NCI-H2081 treated with DMSO at 0.1 percent for 48 hours (cell line): ENCODE measurements around the gene DYRK4.

Experiments
- DNase-seq: peaks from one replicate; lab custom pipeline; 2025; lab: John Stamatoyannopoulos, UW

The DYRK4 gene

DNA sequence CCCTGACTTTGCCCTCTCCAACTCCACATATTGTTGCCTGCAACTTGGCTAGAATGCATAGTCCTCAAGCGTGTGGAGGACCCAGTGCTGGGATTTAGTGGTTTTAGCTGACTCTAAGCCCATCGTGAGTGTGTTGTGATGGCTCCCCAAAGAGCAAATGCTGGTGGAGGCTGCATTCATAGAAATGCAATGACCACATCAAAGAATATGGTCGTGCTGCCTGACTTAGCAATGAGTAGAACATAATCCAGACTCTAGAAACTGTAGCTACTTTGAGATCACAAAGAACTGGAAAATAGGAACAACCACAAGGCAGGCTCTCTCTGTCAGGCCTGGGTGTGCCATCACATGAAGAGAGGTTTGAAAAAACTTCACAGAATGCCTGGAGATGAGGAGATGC lies 1.3 kb downstream of the DYRK4 start:
- DNase-seq = no peak

DNA sequence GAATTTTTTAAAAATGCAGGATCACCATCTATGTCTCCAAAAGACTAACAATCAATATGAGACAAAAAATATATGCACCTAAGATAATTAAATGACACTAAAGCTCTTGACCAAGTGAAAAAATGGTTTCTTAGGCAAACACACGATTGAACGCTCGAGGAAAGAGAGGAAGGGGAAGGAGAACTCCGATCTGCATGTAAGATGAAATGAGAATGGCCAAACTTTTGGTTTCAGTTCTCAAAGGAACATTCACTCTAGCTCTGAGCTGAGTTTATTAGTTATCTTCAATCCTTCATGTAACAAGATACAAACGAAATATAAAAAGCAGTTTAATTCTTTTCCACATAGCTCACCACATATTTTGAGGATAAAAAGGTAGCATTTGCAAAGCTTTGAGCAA lies 2.8 kb downstream of the DYRK4 start:
- DNase-seq = no peak

DNA sequence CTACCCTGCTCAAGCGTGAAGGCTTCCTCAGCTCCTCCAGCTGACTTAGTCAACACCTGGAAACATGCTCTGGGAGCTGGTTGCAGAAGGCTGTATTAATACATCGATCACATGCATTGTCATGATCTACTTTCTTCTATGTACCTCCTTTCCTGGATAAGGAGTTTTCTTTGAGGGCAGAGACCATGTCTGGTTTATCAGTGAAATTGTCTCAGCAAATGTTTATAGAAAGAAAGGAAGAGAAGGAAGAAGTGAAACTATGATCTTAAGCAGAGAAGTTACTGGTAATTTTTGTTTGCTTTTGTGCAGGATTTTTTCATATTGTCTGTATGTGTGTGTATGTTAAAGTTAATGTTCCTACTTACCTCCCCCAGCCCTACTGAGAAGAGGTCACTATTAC lies 4.5 kb downstream of the DYRK4 start:
- no peak for DNase-seq

DNA sequence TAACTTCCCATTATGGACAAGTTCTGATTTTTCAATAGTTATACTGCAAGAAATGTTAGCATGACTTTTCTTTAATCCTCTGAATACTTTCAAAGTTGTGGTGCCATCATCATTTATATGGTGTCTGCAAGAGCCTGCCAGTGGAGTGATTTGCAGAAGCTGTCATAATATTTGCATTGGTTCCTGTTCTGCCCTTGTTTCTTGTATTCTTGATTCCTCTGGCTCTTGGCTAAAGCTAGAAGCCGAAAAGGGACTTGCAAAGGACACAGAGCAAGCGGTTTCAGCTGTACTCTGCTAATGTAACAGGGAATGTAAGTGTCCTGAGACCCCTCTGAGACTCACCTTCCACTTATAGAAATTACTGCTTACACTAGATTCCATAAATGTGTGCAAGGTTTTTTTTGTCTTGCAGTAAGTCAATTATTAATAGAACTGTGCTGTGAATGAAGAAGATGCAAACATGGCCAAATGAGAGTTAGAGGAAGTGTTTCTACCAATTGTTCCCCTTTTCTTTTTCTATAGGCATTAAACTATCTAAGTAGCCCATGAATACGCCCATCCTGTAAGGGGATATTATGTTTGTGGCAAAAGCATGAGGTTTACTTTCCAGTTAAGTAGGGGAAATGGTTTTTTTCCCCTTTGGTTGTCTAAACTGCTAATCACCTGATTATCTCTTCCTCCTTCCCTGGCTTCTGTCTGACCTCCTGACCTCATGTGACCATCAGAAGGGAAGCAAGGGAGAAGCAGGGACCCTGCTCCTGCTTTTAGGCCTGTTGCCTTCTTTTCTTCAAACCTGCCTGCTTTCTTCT lies 5.3 kb downstream of the DYRK4 start:
- DNase-seq = no peak

DNA sequence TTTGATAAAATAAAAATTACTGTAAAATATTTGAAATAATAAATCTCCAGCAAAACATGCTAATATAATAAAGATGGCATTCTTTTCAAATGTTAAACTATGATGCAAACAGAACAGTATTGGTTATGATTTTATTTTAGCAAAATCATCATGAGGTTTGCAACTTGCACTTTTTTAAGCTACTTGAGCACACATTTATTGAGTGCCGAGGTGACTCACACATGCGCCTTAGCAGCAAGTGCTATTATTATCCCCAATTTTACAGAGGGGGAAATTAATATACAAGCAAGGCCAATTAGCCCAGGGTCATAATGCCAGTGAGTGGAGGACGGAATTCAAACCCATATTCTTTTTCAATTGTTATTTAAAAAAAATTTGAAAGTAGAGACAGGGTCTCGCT lies 7.3 kb downstream of the DYRK4 start:
- DNase-seq = no peak

DNA sequence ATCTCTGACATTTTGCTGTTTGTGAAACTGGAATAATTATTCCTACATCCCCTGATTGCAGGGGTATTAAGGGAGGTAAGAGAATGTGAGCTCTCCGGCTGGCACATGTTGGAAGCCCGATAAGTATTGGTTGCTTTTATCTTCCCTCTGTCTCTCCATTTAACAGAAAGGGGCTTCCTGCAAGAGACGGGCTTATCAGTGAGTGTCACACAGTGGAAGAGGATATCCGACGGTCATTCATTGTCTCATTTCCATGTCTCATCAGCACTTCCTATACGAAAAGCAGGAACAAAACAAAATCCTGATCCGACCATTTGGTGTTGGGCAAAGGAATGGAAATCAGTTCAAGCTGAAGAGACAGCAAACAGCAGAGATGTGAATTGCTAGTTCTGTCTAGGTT lies 10.7 kb downstream of the DYRK4 start:
- no peak for DNase-seq

DNA sequence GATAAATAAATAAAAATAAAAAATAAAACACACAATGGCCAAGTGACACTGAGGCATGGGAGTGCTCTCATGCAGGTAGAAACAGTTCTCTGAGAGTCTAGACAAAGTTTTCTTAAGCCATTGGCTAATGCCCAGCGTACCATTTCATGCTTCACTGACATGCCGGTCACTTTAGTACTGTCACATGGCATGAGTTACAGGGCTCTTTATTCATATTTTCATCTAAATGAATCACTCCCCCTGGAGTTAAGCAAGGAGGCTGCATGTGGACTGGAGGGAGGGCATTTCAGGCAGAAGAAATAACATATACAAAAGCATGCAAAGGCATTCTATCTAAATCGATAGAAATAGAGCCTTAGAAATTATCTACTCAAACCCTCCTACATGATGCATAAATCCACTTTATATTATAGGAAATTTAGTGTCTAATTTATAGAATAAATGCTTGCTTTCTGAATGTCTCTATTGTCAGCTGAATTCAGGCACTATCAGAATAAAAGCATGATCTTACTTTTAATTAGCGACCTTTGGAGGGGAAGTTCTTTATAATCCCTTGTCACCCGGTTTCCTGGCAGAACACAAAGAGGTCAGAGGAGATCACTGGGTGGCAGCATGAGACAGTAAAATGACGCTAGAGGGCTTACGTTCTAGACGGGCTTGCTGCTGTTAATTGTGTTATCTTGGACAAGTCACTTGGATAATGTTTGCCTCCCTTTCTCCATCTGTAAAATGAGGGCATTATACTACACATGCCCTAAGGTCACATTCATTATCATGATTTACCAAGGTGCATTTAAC lies 17.5 kb downstream of the DYRK4 start:
- no peak for DNase-seq

DNA sequence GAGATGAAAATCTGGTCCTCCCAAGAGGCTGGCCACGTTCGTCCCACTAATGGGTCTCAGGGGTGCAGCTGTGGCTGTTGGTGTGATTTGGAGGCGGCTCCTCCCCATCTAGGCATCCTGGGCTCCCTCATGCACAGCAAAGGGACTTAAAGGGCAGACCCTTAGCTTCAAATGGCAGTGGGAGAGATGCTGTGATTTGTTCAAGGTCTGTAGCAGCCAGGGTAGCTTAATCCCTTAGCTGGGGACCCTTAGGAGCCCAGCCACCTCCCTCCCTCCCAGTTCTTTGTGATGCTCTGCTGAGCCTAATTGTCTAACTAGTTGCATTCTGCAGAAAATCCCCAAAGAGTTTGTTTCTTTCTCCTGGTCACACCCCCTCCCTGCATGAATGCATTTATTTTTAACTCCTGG lies 18.3 kb downstream of the DYRK4 start:
- no peak for DNase-seq

DNA sequence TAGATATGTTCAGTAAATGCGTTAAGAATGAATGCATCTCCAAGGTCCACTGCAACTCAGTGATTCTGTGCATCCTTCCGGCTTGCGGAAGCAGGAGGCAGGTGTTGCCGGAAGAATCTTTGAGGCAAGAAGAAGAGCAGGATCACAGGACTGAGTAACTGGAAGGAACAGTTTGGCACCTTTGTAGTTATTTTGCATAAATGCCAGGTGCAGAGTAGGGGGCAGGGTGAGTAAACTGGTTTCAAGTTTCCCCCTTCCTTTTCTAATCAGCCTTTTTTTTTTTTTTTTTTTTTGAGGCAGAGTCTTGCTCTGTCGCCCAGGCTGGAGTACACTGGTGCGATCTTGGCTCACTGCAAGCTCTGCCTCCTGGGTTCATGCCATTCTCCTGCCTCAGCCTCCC lies 22.3 kb downstream of the DYRK4 start:
- no peak for DNase-seq

DNA sequence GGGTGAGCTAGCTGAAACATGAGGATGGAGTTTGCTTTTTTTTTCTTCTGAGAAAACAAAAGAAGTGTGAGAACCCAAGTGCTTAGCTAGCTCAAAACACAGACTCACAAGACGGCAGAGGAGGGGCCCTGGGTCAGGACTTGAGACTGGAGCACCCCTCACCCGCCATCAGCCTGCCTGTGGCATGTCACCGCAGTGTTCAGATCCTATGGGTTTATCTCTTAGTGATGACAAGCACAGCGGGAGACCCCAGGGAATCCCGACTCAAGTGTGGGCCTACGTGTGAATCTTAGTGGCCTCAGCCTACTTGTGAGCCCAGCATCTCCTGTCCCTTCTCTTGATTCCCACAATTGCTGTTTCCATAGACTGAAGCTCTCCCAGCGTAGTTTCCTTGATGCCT lies 22.9 kb downstream of the DYRK4 start:
- DNase-seq = no peak

DNA sequence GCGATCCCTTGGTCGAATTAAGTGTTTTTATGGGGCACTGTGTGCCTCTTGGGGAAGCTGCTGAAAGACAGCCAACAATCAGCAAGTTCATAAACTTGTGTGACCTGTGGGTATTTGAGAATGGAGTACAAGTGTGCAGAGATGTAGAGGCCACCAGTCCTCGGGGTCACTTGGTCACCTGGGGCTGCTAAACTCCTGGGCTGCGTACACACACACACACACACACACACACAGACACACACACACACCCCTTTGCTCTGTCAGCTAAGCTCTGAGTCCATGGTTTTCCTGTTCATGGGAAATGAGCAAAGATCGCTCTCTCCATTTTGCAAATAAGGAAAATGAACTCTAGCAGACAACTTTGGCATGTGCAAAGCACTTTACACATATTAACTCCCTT lies 24.5 kb downstream of the DYRK4 start:
- no peak for DNase-seq

DNA sequence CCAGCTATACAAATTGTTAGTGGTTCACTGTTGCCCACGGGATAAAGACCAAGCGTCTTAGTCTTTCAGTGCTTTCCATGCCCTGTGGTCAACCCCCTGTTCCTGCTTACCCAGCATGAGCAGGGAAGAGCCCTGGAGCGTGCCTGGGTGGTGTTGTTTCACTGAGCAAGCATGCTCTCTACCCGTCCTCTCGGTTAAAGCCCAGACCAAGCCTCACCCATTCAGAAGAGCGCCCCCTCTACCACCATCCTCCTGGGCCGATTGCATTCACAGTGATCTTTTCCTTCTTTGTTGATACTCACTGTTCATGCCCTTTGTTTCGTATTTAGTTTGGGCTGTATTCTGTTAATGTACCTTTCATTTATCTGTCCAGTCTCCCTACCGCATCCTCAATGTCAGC lies 25.1 kb downstream of the DYRK4 start:
- no peak for DNase-seq

DNA sequence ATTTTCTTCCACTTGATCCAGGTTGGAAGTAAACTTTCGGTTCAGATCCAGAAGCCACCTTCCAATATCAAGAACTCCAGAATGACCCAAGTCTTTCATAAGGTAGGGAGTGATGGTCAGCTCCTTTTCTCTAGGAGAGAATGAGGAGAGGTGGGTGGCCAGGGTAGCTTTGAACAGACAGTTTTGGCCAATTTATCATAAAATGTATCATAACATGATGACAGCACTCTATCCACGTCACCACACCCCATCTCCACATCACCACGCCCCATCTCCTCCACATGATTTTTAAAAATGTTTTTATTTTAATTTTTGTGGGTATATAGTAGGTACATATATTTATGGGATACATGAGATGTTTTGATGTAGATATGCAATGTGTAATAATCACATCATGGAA lies 26.9 kb downstream of the DYRK4 start:
- DNase-seq = no peak

DNA sequence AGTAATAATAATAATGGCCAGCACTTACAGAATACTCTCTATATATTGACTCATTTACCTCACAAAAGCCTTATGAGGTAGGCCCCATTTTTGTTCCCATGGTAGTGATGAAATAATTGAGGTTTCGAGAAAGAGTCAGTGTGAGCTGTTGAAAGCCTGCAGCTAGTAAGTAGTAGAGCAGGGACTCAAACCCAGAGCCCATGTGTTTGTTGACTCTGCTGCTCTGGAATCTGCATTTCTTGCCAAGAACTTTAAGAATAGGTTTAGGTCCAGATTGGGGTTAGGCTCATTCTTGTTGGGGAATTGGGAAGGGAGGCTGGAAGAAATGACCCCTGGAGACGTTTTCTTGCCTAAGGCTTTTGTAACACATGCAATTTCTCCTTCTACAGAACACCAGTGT lies 27.9 kb downstream of the DYRK4 start:
- DNase-seq = no peak

DNA sequence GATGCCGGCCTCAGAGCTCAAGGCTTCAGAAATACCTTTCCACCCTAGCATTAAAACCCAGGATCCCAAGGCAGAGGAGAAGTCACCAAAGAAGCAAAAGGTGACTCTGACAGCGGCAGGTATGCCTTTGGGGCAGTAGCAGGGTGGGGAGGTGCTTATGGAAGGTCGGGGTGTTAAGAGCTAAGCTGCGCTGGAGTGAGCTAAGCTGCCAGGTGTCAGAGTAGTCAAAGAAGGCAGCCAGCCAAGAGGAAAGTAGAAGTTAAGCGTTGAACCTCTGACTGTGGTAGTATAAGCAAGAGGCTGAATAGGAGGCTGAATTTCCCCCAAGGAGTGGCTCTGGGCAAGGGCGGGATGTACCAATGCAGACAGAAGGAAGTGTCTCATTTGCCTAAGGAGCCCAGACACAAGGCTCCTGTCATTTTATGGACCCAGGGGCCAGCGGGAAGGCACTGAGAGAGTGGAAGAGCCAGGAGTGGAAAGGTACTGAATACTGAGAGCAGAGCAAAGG lies 29.2 kb downstream of the DYRK4 start:
- DNase-seq = no peak

DNA sequence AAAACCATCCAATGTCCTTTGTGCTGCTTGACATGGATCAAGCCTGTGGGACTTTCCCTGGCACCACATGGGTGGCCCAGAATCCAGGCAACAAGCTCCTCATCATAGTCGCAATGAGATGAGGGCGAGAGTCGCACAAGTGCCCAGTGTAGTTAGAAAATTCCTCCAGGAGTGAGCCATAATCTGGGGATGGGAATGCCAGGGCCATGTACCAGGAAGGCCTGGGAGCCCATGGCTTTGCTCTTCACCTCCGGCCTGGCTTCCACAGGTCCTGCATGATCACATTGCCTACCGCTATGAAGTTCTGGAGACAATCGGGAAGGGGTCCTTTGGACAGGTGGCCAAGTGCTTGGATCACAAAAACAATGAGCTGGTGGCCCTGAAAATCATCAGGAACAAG lies 33.9 kb downstream of the DYRK4 start:
- no peak for DNase-seq

DNA sequence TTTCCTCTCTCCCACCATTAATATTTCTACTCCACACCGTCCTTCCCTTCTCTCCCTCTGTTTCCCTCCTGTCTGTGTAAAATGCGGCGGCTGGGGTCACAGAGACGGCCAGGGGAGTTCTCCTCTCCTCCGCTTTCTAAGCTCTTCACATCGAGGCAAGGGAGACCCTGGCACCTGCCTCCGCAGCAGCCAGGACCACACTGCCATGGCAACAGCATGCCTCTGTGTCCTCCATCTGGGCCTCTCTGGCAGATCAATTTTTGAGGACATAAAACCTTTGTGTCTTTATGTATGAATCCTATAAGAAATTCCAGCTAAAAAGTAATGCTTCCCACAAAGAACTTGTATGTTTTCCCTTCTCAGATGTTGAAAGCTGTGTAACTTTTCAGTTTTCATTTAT lies 41.4 kb downstream of the DYRK4 start:
- DNase-seq = no peak

DNA sequence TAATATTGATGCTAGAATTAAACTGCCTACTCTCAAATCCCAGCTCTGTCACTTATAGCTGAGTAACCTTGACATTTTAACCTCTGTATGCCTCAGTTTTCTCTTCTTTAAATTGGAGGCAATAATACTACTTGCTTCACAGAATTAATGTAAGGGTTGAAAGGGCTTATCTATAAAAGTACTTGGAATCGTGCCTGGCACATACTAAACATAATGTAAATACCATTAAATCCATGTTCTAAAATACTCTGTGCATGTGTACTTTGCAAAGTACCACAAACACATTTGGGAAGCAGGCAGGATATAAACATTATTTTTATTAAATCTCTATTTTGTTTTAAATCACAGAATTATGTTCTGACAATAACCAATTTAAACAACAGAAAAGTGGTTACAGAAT lies 41.9 kb downstream of the DYRK4 start:
- no peak for DNase-seq

DNA sequence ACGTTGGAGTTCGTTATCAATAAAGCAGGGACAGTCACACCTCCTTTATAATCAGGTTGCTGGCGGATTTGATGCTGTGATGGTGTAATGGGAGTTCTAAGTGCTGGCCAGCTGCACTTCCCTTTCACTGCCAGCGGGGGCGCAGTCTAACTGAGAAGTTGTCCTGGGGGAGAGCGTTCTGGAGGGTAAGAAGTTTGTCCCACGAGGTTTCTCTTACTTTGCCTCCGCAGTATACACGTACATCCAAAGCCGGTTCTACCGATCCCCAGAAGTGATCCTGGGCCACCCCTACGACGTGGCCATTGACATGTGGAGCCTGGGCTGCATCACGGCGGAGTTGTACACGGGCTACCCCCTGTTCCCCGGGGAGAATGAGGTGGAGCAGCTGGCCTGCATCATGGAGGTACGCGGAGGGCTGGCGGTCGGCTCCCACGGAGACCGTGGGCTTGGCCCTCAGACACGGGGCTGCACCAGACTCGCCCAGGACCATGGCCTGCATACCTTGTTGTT lies 42.7 kb downstream of the DYRK4 start:
- DNase-seq = peak; percentile 24

DNA sequence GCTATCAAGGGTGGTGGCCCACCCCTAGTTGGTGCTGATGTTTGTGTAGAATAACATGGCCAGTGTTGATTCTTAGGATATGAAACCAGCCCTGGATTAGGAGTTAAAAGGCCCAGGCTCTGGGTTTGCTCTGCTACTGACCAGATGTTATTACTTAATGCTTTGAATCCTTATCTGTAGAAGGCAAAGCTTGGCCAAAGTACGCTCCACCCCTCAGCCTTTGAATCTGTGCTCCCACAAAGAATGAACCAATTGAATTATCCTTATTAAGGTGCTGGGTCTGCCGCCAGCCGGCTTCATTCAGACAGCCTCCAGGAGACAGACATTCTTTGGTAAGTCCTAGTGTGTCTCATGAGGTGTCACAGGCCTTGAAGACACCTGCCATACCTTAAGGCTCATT lies 45.0 kb downstream of the DYRK4 start:
- no peak for DNase-seq

DNA sequence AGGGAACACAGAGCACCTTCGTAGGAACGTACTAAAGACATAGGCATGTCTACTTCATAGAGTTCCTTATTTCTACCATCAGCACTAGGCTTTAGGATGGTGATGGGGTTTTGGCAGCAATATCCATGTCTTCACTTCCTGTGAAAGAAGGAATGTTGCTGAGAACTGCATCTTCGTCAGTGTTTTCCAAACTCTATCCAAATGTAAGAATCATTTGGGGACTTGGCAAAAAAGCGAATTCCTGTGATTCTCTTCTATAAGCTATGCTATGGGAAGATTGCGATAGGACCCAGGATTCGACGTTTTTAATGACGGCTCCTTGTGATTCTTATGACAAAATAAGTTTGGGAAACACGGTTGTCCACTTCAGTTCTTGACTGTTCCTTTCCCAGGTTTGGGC lies 47.1 kb downstream of the DYRK4 start:
- no peak for DNase-seq

DNA sequence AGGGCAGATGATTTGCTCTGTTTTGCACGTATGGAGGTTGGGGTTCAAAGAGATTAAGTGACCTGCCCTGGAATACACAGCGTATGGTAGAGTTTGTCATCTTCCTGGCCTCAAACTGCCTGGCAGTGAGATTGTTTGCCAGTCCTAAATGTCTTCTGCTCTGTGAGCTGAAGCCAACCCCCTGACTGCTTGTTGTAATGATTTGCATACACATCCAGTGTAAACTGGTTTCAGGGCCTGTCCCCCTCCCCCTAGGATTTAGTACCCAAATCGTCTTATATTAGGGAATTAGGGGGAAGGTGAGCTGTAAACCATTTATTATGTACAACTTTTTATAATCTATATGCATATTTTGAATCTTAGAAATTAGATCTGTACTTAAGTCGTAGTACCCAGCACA lies 48.5 kb downstream of the DYRK4 start:
- no peak for DNase-seq

DNA sequence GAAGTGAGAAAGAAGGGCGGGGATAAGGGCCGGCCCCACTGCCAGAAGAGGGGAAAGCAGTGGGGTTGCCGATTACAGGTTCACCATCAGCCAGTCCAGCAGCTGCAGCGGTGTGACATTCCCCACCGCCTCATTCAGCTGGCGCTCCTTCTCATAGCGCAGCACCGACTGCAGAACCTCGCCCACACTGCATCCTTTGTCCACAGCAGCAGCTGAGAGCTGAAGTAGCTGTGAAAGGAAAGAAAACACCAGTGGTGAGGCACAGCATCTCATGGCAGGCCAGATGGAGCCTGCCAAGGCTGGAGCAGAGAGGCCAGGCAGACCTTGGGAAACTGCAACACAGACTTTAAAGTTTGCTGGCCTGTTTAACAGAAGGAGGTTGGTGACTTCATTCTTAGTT lies 53.7 kb downstream of the DYRK4 start:
- DNase-seq = no peak
